ENCODE results near the gene GALNT11. TPM values are rescaled to one million over a fixed set of nuclear protein-coding genes. Genes with fewer than 3 reads are reported as not detected.
A peak's percentile ranks its signal among the peaks of the same experiment; 100 is the strongest.
"Not testable (repeated sequence)": the region's sequence is repeated elsewhere in the genome, so short reads cannot be mapped to it uniquely, and the experiment has no call there.

The GALNT11 gene
- total RNA-seq, 1 donor from 2014 or later = 22.1 TPM

DNA sequence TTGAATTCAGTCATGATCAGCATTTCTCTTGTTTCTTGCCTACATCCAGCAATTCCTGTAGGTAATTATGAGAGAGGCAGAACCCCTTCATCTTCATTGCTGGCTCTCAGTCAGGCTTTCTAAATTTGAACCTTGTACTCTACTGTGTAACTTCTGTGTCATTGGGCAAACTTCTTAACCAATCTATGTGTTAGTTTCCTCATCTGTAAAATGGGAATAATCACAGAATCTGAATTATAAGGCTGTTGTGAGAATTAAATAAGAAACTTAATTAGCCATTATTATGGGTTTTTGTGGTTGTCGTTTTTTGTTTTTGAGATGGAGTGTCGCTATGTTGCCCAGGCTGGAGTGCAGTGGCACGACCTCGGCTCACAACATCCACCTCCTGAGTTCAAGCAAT lies 11.5 kb upstream of the GALNT11 start:
- intact Hi-C loops (cut with micrococcal nuclease) = no loop called here
- no peak for DNase-seq
- H3K9me3 Mint-ChIP-seq = no peaks in the 10 kb centered on the region
- no peak overlapping the region for H3K27ac Mint-ChIP-seq
- no peaks in the 10 kb centered on the region for H3K36me3 Mint-ChIP-seq (ENCODE audit: low read depth)
- peaks cover 9% of the 10 kb centered on the region for H3K27me3 Mint-ChIP-seq
- no peaks in the 10 kb centered on the region for H3K4me1 Mint-ChIP-seq
- no peak overlapping the region for H3K4me3 Mint-ChIP-seq

DNA sequence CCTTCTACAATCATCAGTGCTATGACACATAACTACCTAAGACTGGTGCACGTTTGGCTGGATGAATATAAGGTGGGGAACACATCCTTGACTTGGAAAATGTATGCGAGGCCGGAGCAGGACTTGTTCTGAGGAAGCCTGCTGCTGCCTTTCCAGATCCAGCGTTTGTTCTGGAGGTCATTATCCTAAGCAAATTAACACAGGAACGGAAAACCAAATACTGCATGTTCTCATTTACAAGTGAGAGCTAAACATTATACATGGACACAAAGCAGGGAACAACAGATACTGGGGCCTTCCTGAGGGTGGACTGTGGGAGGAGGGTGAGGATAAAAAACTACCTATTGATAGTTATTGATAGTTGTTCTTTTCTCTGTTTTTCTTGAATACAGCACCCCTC lies 10.8 kb upstream of the GALNT11 start:
- H3K4me3 Mint-ChIP-seq = no peak overlapping the region

DNA sequence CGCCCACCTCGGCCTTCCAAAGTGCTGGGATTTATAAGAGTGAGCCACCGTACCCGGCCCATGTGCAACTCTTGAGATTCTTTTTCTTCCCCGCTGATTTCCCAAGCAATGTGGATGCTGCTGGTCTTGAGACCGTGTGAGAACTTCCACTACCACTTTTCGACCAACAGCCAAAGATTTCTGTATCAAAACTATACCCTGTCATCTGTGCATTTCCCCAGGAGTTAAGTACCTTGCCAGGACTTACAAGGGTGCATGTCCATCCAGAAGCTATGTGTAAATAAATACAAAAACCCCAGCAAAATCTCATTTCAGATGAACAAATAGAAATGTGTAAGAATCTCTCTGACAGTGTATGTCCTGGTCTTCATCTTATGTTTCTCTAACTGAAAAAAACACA lies 9.9 kb upstream of the GALNT11 start:
- DNase-seq = no peak
- intact Hi-C loops (cut with micrococcal nuclease) = no loop called here
- peaks cover 10% of the 10 kb centered on the region for H3K27me3 Mint-ChIP-seq
- no peaks in the 10 kb centered on the region for H3K4me1 Mint-ChIP-seq
- no peak overlapping the region for H3K27ac Mint-ChIP-seq
- no peak overlapping the region for H3K4me3 Mint-ChIP-seq
- H3K9me3 Mint-ChIP-seq = no peaks in the 10 kb centered on the region
- no peaks in the 10 kb centered on the region for H3K36me3 Mint-ChIP-seq (ENCODE audit: low read depth)

More for the DNA sequence above, 10.8 kb upstream of the GALNT11 start:
- intact Hi-C loops (cut with micrococcal nuclease) = no loop called here
- Mint-ChIP-seq H3K9me3 (no peaks in the 10 kb centered on the region), H3K27ac (no peak overlapping the region), H3K4me1 (no peaks in the 10 kb centered on the region), H3K36me3 (ENCODE audit: low read depth) (no peaks in the 10 kb centered on the region), H3K27me3 (peaks cover 9% of the 10 kb centered on the region)
- no peak for DNase-seq

DNA sequence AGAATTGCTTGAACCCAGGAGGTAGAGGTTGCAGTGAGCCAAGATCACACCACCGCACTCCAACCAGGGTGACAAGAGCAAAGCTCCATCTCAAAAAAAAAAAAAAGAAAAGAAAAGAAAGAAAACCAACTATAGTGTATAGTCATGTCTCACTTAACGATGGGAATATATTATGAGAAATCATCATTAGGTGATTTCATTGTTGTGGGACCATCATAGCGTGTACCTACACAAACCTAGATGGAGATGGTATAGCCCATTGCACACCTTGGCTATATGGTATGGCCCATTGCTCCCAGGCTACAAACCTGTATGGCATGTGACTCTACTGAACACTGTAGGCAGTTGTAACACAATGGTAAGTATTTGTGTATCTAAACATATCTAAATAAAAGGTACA lies 8.5 kb upstream of the GALNT11 start:
- Mint-ChIP-seq H3K4me1 (no peaks in the 10 kb centered on the region), H3K9me3 (no peaks in the 10 kb centered on the region), H3K4me3 (no peak overlapping the region), H3K36me3 (ENCODE audit: low read depth) (no peaks in the 10 kb centered on the region), H3K27ac (no peak overlapping the region), H3K27me3 (peaks cover 11% of the 10 kb centered on the region)
- DNase-seq = no peak
- intact Hi-C loops (cut with micrococcal nuclease) = no loop called here

DNA sequence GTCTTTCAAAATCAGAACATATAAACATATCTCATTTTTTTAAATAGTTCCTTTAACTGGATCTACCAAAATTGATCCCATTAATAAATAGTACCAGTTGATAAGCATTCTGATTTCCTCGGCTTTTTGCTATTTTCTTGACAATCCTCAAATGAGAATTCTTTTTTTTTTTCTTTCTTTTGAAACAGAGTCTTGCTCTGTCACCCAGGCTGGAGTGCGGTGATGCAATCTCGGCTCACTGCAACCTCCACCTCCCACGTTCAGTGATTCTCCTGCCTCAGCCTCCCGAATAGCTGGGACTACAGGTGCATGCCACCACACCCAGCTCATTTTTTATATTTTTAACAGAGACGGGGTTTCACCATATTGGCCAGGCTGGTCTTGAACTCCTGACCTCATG lies 7.8 kb upstream of the GALNT11 start:
- H3K4me3 Mint-ChIP-seq; H3K36me3 Mint-ChIP-seq (ENCODE audit: low read depth); H3K4me1 Mint-ChIP-seq; H3K27me3 Mint-ChIP-seq; DNase-seq; H3K27ac Mint-ChIP-seq; intact Hi-C loops (cut with micrococcal nuclease); H3K9me3 Mint-ChIP-seq: not testable (repeated sequence)

DNA sequence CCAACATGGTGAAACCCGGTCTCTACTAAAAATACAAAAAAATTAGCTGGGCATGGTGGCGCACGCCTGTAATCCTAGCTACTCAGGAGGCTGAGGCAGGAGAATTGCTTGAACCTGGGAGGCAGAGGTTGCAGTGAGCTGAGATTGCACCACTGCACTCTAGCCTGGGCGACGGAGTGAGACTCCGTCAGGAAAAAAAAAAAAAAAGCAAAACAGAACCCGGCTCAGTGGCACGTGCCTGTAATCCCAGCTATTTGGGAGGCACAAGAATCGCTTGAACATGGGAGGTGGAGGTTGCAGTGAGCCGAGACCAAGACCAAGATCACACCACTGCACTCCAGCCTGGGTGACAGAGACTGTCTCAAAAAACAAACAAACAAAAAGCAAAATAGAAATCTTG lies 3.7 kb upstream of the GALNT11 start:
- intact Hi-C loops (cut with micrococcal nuclease) = loop anchor here (10.0 kb wide), 3 partner anchors 123 to 733 kb away; partner anchors contain the start of genes ACTR3B and RHEB
- H3K27ac Mint-ChIP-seq; H3K36me3 Mint-ChIP-seq (ENCODE audit: low read depth); H3K9me3 Mint-ChIP-seq; DNase-seq; H3K4me3 Mint-ChIP-seq: not testable (repeated sequence)
- H3K4me1 Mint-ChIP-seq = peaks cover 10% of the 10 kb centered on the region
- peaks cover 16% of the 10 kb centered on the region for H3K27me3 Mint-ChIP-seq

DNA sequence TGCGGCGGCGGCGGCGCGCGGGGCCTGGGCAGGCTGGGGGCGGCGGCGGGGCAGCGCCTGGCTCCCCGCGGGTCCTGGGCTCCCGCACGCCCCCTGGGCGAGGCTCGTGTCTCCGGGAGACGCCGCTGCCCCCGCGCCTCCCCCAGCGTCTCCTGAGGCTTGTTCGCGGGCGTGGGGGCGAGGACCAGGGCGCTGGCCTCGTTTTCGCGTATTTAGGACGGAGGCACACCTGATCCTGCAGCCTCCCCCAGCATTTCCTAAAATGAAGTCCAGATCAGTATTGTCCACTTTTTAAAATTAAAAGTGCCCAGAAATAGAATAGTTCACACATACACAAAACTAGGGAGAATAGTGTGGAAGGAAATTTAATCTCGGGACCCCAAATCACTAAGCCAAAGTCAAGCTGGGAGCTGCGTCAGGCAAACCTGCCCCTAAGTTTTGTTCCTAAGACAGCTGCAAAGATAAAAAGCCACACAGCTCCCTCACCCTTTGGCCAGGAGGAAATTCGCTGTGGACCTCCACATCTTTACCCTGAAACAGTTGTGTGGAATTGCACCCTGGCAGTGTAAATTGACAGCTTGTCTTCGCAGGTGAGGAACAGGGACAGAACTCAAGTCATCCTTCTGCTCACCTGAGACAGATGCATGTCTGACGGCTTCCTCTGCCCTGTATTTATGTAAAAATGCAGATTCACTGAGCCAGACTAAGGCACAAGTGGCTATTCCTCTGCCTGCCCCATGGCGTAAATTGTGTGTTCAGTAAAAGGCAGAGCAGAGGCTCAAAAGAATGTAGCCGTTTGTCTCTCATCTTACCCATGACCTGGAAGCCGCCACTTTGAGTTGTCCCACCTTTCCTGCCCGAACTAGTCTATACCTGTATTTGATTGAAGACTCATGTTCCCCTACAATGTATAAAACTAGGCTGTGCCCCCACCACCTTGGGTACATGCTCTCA lies 740 bp downstream of the GALNT11 start:
- Mint-ChIP-seq H3K27ac (peak overlapping the region; percentile 74), H3K9me3 (peaks cover 5% of the 10 kb centered on the region), H3K4me3 (peak overlapping the region; percentile 88), H3K27me3 (peaks cover 13% of the 10 kb centered on the region), H3K4me1 (peaks cover 30% of the 10 kb centered on the region), H3K36me3 (ENCODE audit: low read depth) (peaks cover 23% of the 10 kb centered on the region)
- intact Hi-C loops (cut with micrococcal nuclease) = loop anchor here (1.0 to 10.0 kb wide), 6 partner anchors 119 to 729 kb away; partner anchors contain the start of genes ACTR3B, PRKAG2, RHEB and XRCC2
- peak; percentile 62 for DNase-seq

DNA sequence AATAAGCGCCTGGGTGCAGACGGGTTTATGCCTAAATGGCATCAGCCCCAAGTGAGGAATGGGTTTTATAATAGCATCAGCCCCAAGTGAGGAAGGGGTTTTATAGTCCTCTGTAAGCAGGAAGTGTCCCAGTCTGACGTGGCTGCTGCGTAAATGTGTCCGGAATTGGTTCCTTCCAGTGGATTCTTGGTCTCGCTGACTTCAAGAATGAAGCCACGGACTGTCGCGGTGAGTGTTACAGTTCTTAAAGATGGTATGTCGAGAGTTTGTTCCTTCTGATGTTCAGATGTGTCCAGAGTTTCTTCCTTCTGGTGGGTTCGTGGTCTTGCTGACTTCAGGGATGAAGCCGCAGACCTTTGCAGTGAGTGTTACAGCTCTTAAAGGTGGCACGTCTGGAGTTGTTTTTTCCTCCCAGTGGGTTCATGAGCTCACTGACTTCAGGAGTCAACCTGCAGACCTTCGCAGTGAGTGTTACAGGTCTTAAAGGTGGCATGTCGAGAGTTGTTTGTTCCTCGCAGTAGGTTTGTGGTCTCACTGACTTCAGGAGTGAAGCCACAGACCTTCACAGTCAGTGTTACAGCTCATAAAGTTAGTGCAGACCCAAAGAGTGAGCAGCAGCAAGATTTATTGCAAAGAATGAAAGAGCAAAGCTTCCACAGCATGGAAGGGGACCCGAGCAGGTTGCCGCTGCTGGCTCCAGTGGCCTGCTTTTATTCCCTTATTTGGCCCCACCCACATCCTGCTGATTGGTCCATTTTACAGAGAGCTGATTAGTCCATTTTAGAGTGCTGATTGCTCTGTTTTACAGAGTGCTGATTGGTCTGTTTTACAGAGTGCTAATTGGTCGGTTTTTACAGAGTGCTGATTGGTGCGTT lies 2.3 kb downstream of the GALNT11 start:
- DNase-seq, H3K4me3 Mint-ChIP-seq: not testable (repeated sequence)

DNA sequence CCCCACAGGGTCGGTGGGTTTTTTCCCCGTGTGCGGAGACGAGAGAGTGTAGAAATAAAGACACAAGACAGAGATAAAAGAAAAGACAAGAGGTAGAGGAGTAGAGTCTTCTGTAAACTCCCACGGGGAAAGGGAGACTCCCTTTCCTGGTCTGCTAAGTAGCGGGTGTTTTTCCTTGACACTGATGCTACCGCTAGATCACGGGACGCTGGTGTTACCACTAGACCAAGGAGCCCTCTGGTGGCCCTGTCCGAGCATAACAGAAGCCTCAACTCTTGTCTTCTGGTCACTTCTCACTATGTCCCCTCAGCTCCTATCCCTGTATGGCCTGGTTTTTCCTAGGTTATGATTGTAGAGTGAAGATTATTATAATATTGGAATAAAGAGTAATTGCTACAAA lies 4.6 kb downstream of the GALNT11 start:
- DNase-seq; H3K27ac Mint-ChIP-seq; H3K4me3 Mint-ChIP-seq; H3K9me3 Mint-ChIP-seq; H3K27me3 Mint-ChIP-seq; intact Hi-C loops (cut with micrococcal nuclease): not testable (repeated sequence)
- peaks cover 30% of the 10 kb centered on the region for H3K36me3 Mint-ChIP-seq (ENCODE audit: low read depth)
- H3K4me1 Mint-ChIP-seq = peaks cover 29% of the 10 kb centered on the region

More for the DNA sequence above, 2.3 kb downstream of the GALNT11 start:
- peaks cover 27% of the 10 kb centered on the region for H3K36me3 Mint-ChIP-seq (ENCODE audit: low read depth)
- peaks cover 30% of the 10 kb centered on the region for H3K4me1 Mint-ChIP-seq
- H3K27ac Mint-ChIP-seq, H3K9me3 Mint-ChIP-seq: not testable (repeated sequence)
- intact Hi-C loops (cut with micrococcal nuclease) = loop anchor here (5.0 to 10.0 kb wide), 5 partner anchors 117 to 727 kb away; partner anchors contain the start of genes ACTR3B, PRKAG2, RHEB and XRCC2
- peaks cover 12% of the 10 kb centered on the region for H3K27me3 Mint-ChIP-seq

DNA sequence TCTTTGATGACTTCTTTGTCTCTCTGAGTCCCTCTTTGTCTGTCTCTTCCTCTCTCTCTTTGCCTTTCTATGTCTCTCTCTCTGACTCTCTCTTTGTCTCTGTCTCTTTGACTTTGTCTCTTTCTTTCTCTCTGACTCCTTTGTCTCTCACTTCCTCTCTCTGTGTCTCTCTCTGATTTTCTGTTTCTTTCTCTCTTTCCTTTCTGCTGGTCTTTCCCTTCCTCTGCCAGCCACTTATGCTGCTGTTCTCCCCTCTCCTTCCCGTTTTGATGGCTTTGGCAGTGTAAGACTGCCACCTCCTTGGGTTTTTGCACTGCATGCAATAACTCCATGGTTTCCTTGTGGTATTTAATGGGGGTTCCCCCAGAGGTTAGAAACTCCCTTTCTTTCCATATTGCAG lies 5.2 kb downstream of the GALNT11 start:
- H3K9me3 Mint-ChIP-seq; intact Hi-C loops (cut with micrococcal nuclease); H3K27me3 Mint-ChIP-seq; H3K27ac Mint-ChIP-seq; DNase-seq; H3K4me3 Mint-ChIP-seq: not testable (repeated sequence)
- Mint-ChIP-seq H3K36me3 (ENCODE audit: low read depth) (peaks cover 31% of the 10 kb centered on the region), H3K4me1 (peaks cover 28% of the 10 kb centered on the region)

DNA sequence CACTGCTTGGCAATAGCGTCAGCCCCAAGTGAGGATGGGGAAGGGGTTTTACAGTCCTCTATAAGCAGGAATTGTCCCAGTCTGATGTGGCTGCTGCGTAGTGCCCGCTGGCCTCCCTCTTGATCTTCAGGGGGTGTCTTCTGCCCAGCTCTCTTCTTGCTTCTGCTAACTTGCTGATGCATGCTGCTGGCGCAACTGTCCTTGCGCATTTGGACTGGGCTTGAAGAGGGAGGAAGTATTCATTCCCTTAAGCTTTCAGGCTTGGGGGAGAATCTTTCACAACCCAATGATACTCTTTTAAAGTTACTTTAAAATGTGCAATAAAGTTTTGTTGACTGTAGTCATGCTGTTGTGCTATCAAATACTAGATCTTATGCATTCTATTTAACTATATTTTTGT lies 10.3 kb downstream of the GALNT11 start:
- Mint-ChIP-seq H3K27me3 (no peaks in the 10 kb centered on the region), H3K36me3 (ENCODE audit: low read depth) (peaks cover 29% of the 10 kb centered on the region), H3K4me3 (no peak overlapping the region), H3K4me1 (peaks cover 5% of the 10 kb centered on the region), H3K27ac (no peak overlapping the region), H3K9me3 (peaks cover 21% of the 10 kb centered on the region)
- DNase-seq = no peak
- intact Hi-C loops (cut with micrococcal nuclease) = no loop called here

DNA sequence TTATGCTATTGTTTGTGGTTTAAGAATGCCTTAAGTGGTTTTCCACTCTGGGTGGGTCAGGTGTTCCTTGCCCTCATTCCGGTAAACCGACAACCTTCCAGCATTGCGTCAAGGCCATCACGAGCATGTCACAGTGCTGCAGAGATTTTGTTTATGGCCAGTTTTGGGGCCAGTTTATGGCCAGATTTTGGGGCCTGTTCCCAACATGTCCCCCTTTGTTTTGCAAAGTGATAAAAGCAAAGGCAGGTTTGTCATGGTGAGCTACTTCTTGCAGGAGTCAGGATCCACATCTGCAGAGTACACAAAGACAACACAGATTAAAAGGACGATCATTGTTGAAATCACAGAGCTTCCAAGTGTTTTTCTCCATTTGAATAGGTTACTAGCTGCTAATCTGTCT lies 12.9 kb downstream of the GALNT11 start:
- H3K27me3 Mint-ChIP-seq; DNase-seq; H3K4me3 Mint-ChIP-seq; H3K27ac Mint-ChIP-seq; intact Hi-C loops (cut with micrococcal nuclease); H3K4me1 Mint-ChIP-seq: not testable (repeated sequence)
- peaks cover 25% of the 10 kb centered on the region for H3K36me3 Mint-ChIP-seq (ENCODE audit: low read depth)
- peaks cover 27% of the 10 kb centered on the region for H3K9me3 Mint-ChIP-seq

DNA sequence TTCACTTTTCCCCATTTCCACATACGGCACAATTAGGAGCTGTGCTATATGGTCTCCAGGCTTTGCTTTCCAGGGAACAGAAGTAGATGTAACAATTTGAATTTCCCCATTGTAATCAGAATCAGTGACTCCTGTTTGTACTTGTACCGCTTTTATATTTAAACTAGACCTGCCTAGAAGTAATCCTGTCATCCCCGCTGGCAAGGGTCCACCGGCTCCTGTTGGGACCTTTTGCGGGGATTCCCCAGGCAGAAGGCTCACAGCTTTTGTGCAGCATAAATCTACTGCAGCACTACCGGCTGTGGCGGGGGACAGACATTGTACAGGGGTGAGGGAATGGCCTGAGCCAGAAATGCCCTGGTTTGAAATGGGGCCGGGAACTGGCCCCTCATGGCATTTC lies 17.6 kb downstream of the GALNT11 start:
- H3K4me3 Mint-ChIP-seq; H3K27me3 Mint-ChIP-seq; DNase-seq; intact Hi-C loops (cut with micrococcal nuclease); H3K27ac Mint-ChIP-seq: not testable (repeated sequence)
- Mint-ChIP-seq H3K9me3 (peaks cover 33% of the 10 kb centered on the region), H3K4me1 (peaks cover 13% of the 10 kb centered on the region), H3K36me3 (ENCODE audit: low read depth) (peaks cover 23% of the 10 kb centered on the region)

DNA sequence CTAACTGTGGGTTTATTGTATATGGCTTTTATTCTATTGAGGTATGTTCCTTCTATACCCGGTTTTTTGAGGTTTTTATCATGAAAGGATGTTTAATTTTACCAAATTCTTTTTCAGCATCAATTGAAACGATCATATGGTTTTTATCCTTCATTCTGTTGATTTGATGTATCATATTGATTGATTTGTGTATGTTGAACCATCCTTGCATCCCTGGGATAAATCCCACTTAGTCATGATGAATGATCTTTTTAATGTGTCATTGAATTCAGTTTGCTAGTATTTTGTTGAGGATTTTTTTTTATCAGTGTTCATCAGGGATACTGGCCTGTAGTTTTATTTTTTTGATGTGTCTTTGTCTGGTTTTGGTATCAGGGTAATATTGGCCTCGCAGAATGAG lies 19.4 kb downstream of the GALNT11 start:
- Mint-ChIP-seq H3K9me3 (peaks cover 27% of the 10 kb centered on the region), H3K4me1 (peaks cover 13% of the 10 kb centered on the region), H3K36me3 (ENCODE audit: low read depth) (peaks cover 15% of the 10 kb centered on the region)
- H3K4me3 Mint-ChIP-seq; DNase-seq; intact Hi-C loops (cut with micrococcal nuclease); H3K27ac Mint-ChIP-seq; H3K27me3 Mint-ChIP-seq: not testable (repeated sequence)

All from activated CD4-positive, alpha-beta T cell treated with anti-CD3 and anti-CD28 coated beads, Interleukin-2, amount 10 ng/mL, durations not matched to agents 24 days and 14 days (primary cell).